HL-60 (cell line): ENCODE measurements around the gene FBXO42.
A peak's percentile ranks its signal among the peaks of the same experiment; 100 is the strongest.

Experiments used
- CTCF ChIP-seq: IDR thresholded peaks from one replicate; pipeline ENCODE4 v1.5.1; 2011; ENCODE audit warnings: low read length, control low read depth, inconsistent platforms; ENCODE audit not compliant: insufficient read depth
- POLR2AphosphoS5 ChIP-seq: IDR thresholded peaks from 2 replicates; pipeline ENCODE4 v1.6.1; 2012; ENCODE audit warnings: low read depth
- REST ChIP-seq: IDR thresholded peaks from 2 replicates; pipeline ENCODE4 v1.6.1; 2012; ENCODE audit warnings: low read depth; ENCODE audit not compliant: insufficient replicate concordance
- SPI1 ChIP-seq: IDR thresholded peaks from 2 replicates; pipeline ENCODE4 v1.6.1; 2012; ENCODE audit warnings: low read depth, mild to moderate bottlenecking, borderline replicate concordance

- TF ChIP-seq CTCF (peak; percentile 24), POLR2AphosphoS5 (no peak), SPI1 (no peak), REST (no peak)
Observed at GRCh38 chr1:16235944-16236510, 116.3 kb downstream of the FBXO42 start.
